MM.1S (cell line): ENCODE results near the gene LAD1.

Experiments
- DNase-seq: peaks from one replicate; pipeline ENCODE4 v3.0.0-alpha.2; 2015
- H2AFZ ChIP-seq: fragments of 300-600 bp; sonication (generic); 2 replicates; pipeline ENCODE4 v1.6.0; 2016; ENCODE audit warnings: antibody characterized with exemption, low read length
- H3F3A ChIP-seq: fragments of 300-600 bp; sonication (generic); 2 replicates; pipeline ENCODE4 v1.6.1; 2016; ENCODE audit warnings: mild to moderate bottlenecking, antibody characterized with exemption, low read length, moderate library complexity, mixed read lengths; ENCODE audit not compliant: insufficient read depth
- H3K27ac ChIP-seq: fragments of 300-600 bp; sonication (generic); 2 replicates; pipeline ENCODE4 v1.5.1; 2016; ENCODE audit warnings: mild to moderate bottlenecking, low read length
- H3K27me3 ChIP-seq: fragments of 300-600 bp; sonication (generic); replicated peaks from 2 replicates; pipeline ENCODE4 v1.6.0; 2016; ENCODE audit warnings: low read length; ENCODE audit not compliant: insufficient read depth
- H3K36me3 ChIP-seq: fragments of 300-600 bp; sonication (generic); replicated peaks from 2 replicates; pipeline ENCODE4 v1.6.1; 2016; ENCODE audit warnings: mild to moderate bottlenecking, low read length, mixed read lengths; ENCODE audit not compliant: insufficient read depth
- H3K4me1 ChIP-seq: fragments of 300-600 bp; sonication (generic); 2 replicates; pipeline ENCODE4 v1.6.1; 2016; ENCODE audit warnings: low read length, mixed read lengths
- H3K4me2 ChIP-seq: fragments of 300-600 bp; sonication (generic); 2 replicates; pipeline ENCODE4 v1.6.0; 2016; ENCODE audit warnings: low read depth, low read length
- H3K4me3 ChIP-seq: fragments of 300-600 bp; sonication (generic); 2 replicates; pipeline ENCODE4 v1.5.1; 2016; ENCODE audit warnings: low read length, mixed read lengths
- H3K79me2 ChIP-seq: fragments of 300-600 bp; sonication (generic); 2 replicates; pipeline ENCODE4 v1.6.1; 2016; ENCODE audit warnings: mixed run types, low read length, mixed read lengths
- H3K9ac ChIP-seq: fragments of 300-600 bp; sonication (generic); 2 replicates; pipeline ENCODE4 v1.6.1; 2016; ENCODE audit warnings: low read length, mixed read lengths
- H3K9me2 ChIP-seq: fragments of 300-600 bp; sonication (generic); replicated peaks from 2 replicates; pipeline ENCODE4 v1.6.1; 2016; ENCODE audit warnings: mild to moderate bottlenecking, low read length, mixed read lengths; ENCODE audit not compliant: insufficient read depth
- H3K9me3 ChIP-seq: fragments of 300-600 bp; sonication (generic); replicated peaks from 2 replicates; pipeline ENCODE4 v1.6.1; 2016; ENCODE audit warnings: mild to moderate bottlenecking, low read length, mixed read lengths; ENCODE audit not compliant: insufficient read depth
- H4K20me1 ChIP-seq: fragments of 300-600 bp; sonication (generic); 2 replicates; pipeline ENCODE4 v1.6.1; 2016; ENCODE audit warnings: mild to moderate bottlenecking, low read length, moderate library complexity, mixed read lengths; ENCODE audit not compliant: insufficient read depth
- CTCF ChIP-seq: fragments of 300-600 bp; sonication (generic); IDR thresholded peaks from 2 replicates; pipeline ENCODE4 v1.5.1; 2016; ENCODE audit warnings: antibody characterized with exemption, low read length, mixed read lengths
- EZH2 ChIP-seq: fragments of 300-600 bp; sonication (generic); optimal IDR thresholded peaks from 2 replicates; pipeline ENCODE3; 2017; ENCODE audit warnings: low read depth, mild to moderate bottlenecking, antibody characterized with exemption, low read length, mixed read lengths
- EZH2phosphoT487 ChIP-seq: fragments of 300-600 bp; sonication (generic); IDR thresholded peaks from 2 replicates; pipeline ENCODE4 v1.6.1; 2018; ENCODE audit warnings: antibody characterized with exemption, low read length

LAD1 gene

DNA sequence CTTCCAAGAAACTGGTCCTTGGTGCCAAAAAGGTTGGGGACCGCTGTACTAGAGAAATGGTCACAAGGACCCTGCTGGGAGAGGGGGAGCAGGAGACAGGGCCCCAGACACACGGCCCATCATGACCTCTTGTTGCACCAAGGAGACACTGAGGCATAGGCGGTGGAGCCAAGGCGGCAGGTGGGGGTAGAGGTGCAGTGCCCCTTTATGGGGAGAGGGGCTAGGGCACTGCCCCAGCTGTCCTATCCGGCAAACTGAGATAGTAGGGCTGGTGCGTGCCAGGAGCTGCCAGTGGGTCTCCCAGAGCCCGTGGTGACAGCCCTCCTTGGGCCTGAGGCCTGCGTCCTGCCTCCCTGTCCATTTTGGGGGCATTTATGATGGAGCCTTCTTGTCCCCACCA is 41.9 kb downstream of the LAD1 start:
- no peak for DNase-seq
- Histone ChIP-seq H4K20me1 (no peaks in the 10 kb centered on the region), H3K4me2 (no peak overlapping the region), H3K27ac (no peak overlapping the region), H3K4me1 (no peaks in the 10 kb centered on the region), H3K9ac (no peak overlapping the region), H2AFZ (no peak overlapping the region), H3K27me3 (peaks cover 96% of the 10 kb centered on the region), H3K4me3 (no peak overlapping the region), H3K36me3 (no peaks in the 10 kb centered on the region), H3K79me2 (no peaks in the 10 kb centered on the region), H3F3A (no peaks in the 10 kb centered on the region), H3K9me3 (no peaks in the 10 kb centered on the region), H3K9me2 (no peaks in the 10 kb centered on the region)
- TF ChIP-seq EZH2 (no peak), CTCF (no peak), EZH2phosphoT487 (no peak)

- TF ChIP-seq EZH2phosphoT487 (no peak), CTCF (no peak), EZH2 (no peak)
Measured at GRCh38 chr1:201356701-201357100, 42.4 kb downstream of the LAD1 start.

DNA sequence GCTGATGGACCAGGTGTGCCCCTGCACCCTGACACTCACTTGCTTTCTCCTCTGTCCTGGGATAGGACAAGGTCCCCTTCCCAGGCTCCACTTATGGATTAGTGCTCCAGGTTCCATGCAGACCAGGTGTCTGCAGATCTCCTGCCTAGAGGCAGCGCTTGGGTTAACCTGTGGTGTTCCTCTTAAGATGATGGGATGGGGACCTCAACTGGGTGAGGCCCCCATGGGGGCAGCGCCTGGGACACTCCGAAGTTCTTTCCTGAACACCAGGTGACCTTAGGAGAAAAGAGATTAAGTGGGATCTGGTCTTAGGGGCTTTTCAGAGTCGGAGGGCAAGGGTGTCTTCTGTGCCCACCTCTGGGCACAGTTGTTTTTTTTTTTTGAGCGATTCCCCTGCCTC is 42.9 kb downstream of the LAD1 start:
- H3K27me3 ChIP-seq: peaks cover 97% of the 10 kb centered on the region
- no peaks in the 10 kb centered on the region for H3F3A ChIP-seq
- H3K79me2 ChIP-seq: no peaks in the 10 kb centered on the region
- H2AFZ ChIP-seq: no peak overlapping the region
- no peak overlapping the region for H3K4me3 ChIP-seq
- H3K4me2 ChIP-seq: no peak overlapping the region
- no peaks in the 10 kb centered on the region for H4K20me1 ChIP-seq
- no peaks in the 10 kb centered on the region for H3K36me3 ChIP-seq
- no peaks in the 10 kb centered on the region for H3K9me2 ChIP-seq
- H3K4me1 ChIP-seq: no peaks in the 10 kb centered on the region
- no peak for DNase-seq
- no peak overlapping the region for H3K9ac ChIP-seq
- H3K9me3 ChIP-seq: no peaks in the 10 kb centered on the region
- no peak for TF ChIP-seq EZH2phosphoT487
- no peak for TF ChIP-seq CTCF
- TF ChIP-seq EZH2: no peak
- H3K27ac ChIP-seq: no peak overlapping the region

More at GRCh38 chr1:201356701-201357100, 42.4 kb downstream of the LAD1 start:
- Histone ChIP-seq H3K4me2 (no peak overlapping the region), H3K27ac (no peak overlapping the region), H3K36me3 (no peaks in the 10 kb centered on the region), H3K4me3 (no peak overlapping the region), H3K79me2 (no peaks in the 10 kb centered on the region), H3K27me3 (peaks cover 96% of the 10 kb centered on the region), H4K20me1 (no peaks in the 10 kb centered on the region), H3K9ac (no peak overlapping the region), H3K9me2 (no peaks in the 10 kb centered on the region), H2AFZ (no peak overlapping the region), H3K4me1 (no peaks in the 10 kb centered on the region), H3K9me3 (no peaks in the 10 kb centered on the region), H3F3A (no peaks in the 10 kb centered on the region)
- no peak for DNase-seq
